HepG2 (cell line): ENCODE data around the gene TRAPPC12. TPM values are rescaled to one million over a fixed set of nuclear protein-coding genes. Genes with fewer than 3 reads are reported as not detected.

Experiments
- AGO1 ChIP-seq: fragments of 200-400 bp; formaldehyde crosslinking; IDR thresholded peaks from 2 replicates; pipeline ENCODE4 v1.6.1; 2017; ENCODE audit warnings: mild to moderate bottlenecking, low read depth, low read length, moderate library complexity; ENCODE audit not compliant: poor library complexity, severe bottlenecking
- CHCHD3 ChIP-seq: sonication (generic); formaldehyde crosslinking; IDR thresholded peaks from 2 replicates; pipeline ENCODE4 v1.8.0; 2022; ENCODE audit warnings: mild to moderate bottlenecking, missing genetic modification reagents, moderate library complexity
- FOSL2 ChIP-seq: sonication (generic); formaldehyde crosslinking; IDR thresholded peaks from 2 replicates; pipeline ENCODE4 v1.4.0; 2020; ENCODE audit warnings: missing genetic modification reagents
- GATAD1 ChIP-seq: IDR thresholded peaks from 2 replicates; pipeline ENCODE4 v1.6.1; 2016; ENCODE audit warnings: missing genetic modification reagents, missing compliant biosample characterization
- GATAD2A ChIP-seq: IDR thresholded peaks from 2 replicates; pipeline ENCODE4 v1.6.1; 2016
- HNRNPK ChIP-seq: fragments of 200-400 bp; formaldehyde crosslinking; IDR thresholded peaks from 2 replicates; pipeline ENCODE4 v1.6.1; 2018; ENCODE audit warnings: low read length, low read depth, moderate library complexity, mild to moderate bottlenecking; ENCODE audit not compliant: poor library complexity, severe bottlenecking
- ISL2 ChIP-seq: sonication (generic); formaldehyde crosslinking; IDR thresholded peaks from 2 replicates; pipeline ENCODE4 v1.5.0; 2020; ENCODE audit warnings: missing genetic modification reagents
- KDM4B ChIP-seq: sonication (generic); formaldehyde crosslinking; IDR thresholded peaks from 2 replicates; pipeline ENCODE4 v1.4.0; 2020; ENCODE audit warnings: missing genetic modification reagents
- MAFF ChIP-seq: IDR thresholded peaks from 2 replicates; pipeline ENCODE4 v1.6.1; 2011; ENCODE audit warnings: low read depth, low read length, improper control_type of control experiment
- MEIS2 ChIP-seq: sonication (generic); formaldehyde crosslinking; IDR thresholded peaks from 2 replicates; pipeline ENCODE4 v1.9.0; 2021; ENCODE audit warnings: mild to moderate bottlenecking, missing genetic modification reagents
- REXO4 ChIP-seq: sonication (generic); formaldehyde crosslinking; IDR thresholded peaks from 2 replicates; pipeline ENCODE4 v1.8.0; 2022; ENCODE audit warnings: missing genetic modification reagents, mild to moderate bottlenecking, borderline replicate concordance
- TP53 ChIP-seq: sonication (generic); formaldehyde crosslinking; conservative IDR thresholded peaks from 2 replicates; pipeline ENCODE4 v1.4.0; 2020; ENCODE audit warnings: missing genetic modification reagents
- ZFAT ChIP-seq: sonication (generic); formaldehyde crosslinking; conservative IDR thresholded peaks from 2 replicates; pipeline ENCODE4 v1.8.1; 2023; ENCODE audit warnings: missing genetic modification reagents, inconsistent platforms
- ZNF136 ChIP-seq: sonication (generic); formaldehyde crosslinking; IDR thresholded peaks from 2 replicates; pipeline ENCODE4 v1.8.1; 2022; ENCODE audit warnings: low read depth, mild to moderate bottlenecking, moderate library complexity, missing genetic modification reagents
- ZNF292 ChIP-seq: sonication (generic); formaldehyde crosslinking; IDR thresholded peaks from 2 replicates; pipeline ENCODE4 v1.8.1; 2022; ENCODE audit warnings: mild to moderate bottlenecking, low read depth, missing genetic modification reagents, borderline replicate concordance
- ZNF335 ChIP-seq: sonication (generic); formaldehyde crosslinking; IDR thresholded peaks from 2 replicates; pipeline ENCODE4 v1.4.0; 2020; ENCODE audit warnings: missing genetic modification reagents
- ZNF33B ChIP-seq: sonication (generic); formaldehyde crosslinking; IDR thresholded peaks from 2 replicates; pipeline ENCODE4 v1.5.1; 2020; ENCODE audit warnings: mild to moderate bottlenecking, missing genetic modification reagents
- ZNF569 ChIP-seq: sonication (generic); formaldehyde crosslinking; IDR thresholded peaks from 2 replicates; pipeline ENCODE4 v1.5.0; 2020; ENCODE audit warnings: mild to moderate bottlenecking, missing genetic modification reagents, moderate library complexity, borderline replicate concordance
- polyA plus RNA-seq, 8 experiments: library from polyadenylated mRNA; depleted of rRNA in 3 of 8; stranded (reverse) in 7 of 8; unstranded in 1 of 8; fragments of >200 nt; fragmentation: Illumina TruSeq in 4 of 8; extraction: Trizol in 4 of 8; gene quantifications; 2 replicates each; pipeline versions ENCODE4 v1.2.1 to v1.2.3, GENCODE V29; 2011 to 2016; ENCODE audit warnings: low read depth in 4 of 8, missing spikeins in 1 of 8, mixed read lengths in 1 of 8; ENCODE audit not compliant: insufficient read depth in 1 of 8
- total RNA-seq, 5 experiments: library from RNA; depleted of rRNA; stranded (reverse); fragments of >200 nt; fragmentation: Illumina TruSeq; extraction: Trizol; gene quantifications; 2 replicates each; pipeline ENCODE4 v1.2.3, GENCODE V29; 2016; ENCODE audit warnings: low read depth in 1 of 5
- TF ChIP-seq, protein P1 (sequence below): sonication (generic); formaldehyde crosslinking; IDR thresholded peaks from 2 replicates; pipeline ENCODE4 v1.9.0; 2021; ENCODE audit warnings: mild to moderate bottlenecking, missing genetic modification reagents
- TF ChIP-seq, protein P2 (sequence below): sonication (generic); formaldehyde crosslinking; IDR thresholded peaks from 2 replicates; pipeline ENCODE4 v1.8.1; 2023; ENCODE audit warnings: mild to moderate bottlenecking, missing genetic modification reagents
- TF ChIP-seq, protein P3 (sequence below): sonication (generic); formaldehyde crosslinking; IDR thresholded peaks from 2 replicates; pipeline ENCODE4 v1.4.0; 2020; ENCODE audit warnings: missing genetic modification reagents
- TF ChIP-seq, protein P4 (sequence below): sonication (generic); formaldehyde crosslinking; IDR thresholded peaks from 2 replicates; pipeline ENCODE4 v1.9.0; 2022; ENCODE audit warnings: missing genetic modification reagents, mild to moderate bottlenecking, borderline replicate concordance

TRAPPC12 gene
- total and polyA plus RNA-seq, 2 of the 13 experiments (the other 11 are each of a cell fraction or from before 2014, with no cell fraction given): 46.4 to 97.7 TPM

DNA sequence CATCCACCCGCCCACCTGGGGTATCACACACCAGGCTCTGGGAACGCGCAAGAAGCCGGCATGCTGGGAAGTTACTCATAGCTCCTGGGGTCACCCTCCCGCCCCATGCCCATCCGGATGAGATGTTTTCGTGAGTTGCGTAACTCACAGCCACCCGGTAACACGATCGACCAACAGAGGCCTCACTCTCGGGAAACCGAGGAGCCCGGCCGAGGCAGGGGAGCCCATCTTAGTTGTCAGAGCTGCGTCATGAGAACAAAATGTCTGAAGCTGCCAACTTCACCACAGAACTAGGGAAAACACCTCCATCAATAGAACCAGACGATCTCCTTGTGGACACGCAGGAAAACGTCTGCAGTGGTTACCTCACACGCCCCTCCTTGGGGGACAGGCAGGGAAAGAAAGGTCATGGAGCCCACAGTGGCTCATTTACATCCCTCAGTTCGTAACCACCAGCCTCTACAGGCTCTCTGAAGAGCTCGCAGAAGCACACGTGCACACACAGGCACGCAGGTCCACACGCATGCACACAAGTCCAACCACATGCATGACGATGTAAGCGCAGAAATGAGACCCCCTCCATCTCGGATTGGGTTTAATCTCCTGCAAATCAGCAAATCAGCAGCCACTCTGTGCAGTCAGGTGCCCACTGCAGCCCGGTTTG, 113.6 kb downstream of the TRAPPC12 start (continued):
- TF ChIP-seq, protein P1, sequence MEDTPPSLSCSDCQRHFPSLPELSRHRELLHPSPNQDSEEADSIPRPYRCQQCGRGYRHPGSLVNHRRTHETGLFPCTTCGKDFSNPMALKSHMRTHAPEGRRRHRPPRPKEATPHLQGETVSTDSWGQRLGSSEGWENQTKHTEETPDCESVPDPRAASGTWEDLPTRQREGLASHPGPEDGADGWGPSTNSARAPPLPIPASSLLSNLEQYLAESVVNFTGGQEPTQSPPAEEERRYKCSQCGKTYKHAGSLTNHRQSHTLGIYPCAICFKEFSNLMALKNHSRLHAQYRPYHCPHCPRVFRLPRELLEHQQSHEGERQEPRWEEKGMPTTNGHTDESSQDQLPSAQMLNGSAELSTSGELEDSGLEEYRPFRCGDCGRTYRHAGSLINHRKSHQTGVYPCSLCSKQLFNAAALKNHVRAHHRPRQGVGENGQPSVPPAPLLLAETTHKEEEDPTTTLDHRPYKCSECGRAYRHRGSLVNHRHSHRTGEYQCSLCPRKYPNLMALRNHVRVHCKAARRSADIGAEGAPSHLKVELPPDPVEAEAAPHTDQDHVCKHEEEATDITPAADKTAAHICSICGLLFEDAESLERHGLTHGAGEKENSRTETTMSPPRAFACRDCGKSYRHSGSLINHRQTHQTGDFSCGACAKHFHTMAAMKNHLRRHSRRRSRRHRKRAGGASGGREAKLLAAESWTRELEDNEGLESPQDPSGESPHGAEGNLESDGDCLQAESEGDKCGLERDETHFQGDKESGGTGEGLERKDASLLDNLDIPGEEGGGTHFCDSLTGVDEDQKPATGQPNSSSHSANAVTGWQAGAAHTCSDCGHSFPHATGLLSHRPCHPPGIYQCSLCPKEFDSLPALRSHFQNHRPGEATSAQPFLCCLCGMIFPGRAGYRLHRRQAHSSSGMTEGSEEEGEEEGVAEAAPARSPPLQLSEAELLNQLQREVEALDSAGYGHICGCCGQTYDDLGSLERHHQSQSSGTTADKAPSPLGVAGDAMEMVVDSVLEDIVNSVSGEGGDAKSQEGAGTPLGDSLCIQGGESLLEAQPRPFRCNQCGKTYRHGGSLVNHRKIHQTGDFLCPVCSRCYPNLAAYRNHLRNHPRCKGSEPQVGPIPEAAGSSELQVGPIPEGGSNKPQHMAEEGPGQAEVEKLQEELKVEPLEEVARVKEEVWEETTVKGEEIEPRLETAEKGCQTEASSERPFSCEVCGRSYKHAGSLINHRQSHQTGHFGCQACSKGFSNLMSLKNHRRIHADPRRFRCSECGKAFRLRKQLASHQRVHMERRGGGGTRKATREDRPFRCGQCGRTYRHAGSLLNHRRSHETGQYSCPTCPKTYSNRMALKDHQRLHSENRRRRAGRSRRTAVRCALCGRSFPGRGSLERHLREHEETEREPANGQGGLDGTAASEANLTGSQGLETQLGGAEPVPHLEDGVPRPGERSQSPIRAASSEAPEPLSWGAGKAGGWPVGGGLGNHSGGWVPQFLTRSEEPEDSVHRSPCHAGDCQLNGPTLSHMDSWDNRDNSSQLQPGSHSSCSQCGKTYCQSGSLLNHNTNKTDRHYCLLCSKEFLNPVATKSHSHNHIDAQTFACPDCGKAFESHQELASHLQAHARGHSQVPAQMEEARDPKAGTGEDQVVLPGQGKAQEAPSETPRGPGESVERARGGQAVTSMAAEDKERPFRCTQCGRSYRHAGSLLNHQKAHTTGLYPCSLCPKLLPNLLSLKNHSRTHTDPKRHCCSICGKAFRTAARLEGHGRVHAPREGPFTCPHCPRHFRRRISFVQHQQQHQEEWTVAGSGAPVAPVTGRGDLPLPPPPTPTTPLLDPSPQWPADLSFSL (CRISPR knock-in tag): no peak
- TF ChIP-seq HNRNPK (no peak), TP53 (CRISPR knock-in tag) (no peak), KDM4B (CRISPR knock-in tag) (no peak), AGO1 (no peak), ZNF335 (CRISPR knock-in tag) (no peak), MAFF (no peak), REXO4 (no peak), ZNF136 (CRISPR knock-in tag) (no peak), ZNF292 (CRISPR knock-in tag) (no peak), CHCHD3 (CRISPR knock-in tag) (peak; percentile 58; the same call in 1 of the 2 replicates), ISL2 (CRISPR knock-in tag) (peak; percentile 49; the same call in 1 of the 2 replicates), FOSL2 (peak; percentile 77), MEIS2 (CRISPR knock-in tag) (peak; percentile 68; the same call in 1 of the 2 replicates), ZFAT (no peak), GATAD2A (CRISPR knock-in tag) (peak; percentile 83), GATAD1 (CRISPR knock-in tag) (peak; percentile 65), ZNF33B (CRISPR knock-in tag) (no peak), ZNF569 (CRISPR knock-in tag) (no peak)
- TF ChIP-seq, protein P2, sequence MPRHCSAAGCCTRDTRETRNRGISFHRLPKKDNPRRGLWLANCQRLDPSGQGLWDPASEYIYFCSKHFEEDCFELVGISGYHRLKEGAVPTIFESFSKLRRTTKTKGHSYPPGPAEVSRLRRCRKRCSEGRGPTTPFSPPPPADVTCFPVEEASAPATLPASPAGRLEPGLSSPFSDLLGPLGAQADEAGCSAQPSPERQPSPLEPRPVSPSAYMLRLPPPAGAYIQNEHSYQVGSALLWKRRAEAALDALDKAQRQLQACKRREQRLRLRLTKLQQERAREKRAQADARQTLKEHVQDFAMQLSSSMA (CRISPR knock-in tag): no peak
- TF ChIP-seq, protein P3, sequence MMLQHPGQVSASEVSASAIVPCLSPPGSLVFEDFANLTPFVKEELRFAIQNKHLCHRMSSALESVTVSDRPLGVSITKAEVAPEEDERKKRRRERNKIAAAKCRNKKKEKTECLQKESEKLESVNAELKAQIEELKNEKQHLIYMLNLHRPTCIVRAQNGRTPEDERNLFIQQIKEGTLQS (CRISPR knock-in tag): no peak
- TF ChIP-seq, protein P4, sequence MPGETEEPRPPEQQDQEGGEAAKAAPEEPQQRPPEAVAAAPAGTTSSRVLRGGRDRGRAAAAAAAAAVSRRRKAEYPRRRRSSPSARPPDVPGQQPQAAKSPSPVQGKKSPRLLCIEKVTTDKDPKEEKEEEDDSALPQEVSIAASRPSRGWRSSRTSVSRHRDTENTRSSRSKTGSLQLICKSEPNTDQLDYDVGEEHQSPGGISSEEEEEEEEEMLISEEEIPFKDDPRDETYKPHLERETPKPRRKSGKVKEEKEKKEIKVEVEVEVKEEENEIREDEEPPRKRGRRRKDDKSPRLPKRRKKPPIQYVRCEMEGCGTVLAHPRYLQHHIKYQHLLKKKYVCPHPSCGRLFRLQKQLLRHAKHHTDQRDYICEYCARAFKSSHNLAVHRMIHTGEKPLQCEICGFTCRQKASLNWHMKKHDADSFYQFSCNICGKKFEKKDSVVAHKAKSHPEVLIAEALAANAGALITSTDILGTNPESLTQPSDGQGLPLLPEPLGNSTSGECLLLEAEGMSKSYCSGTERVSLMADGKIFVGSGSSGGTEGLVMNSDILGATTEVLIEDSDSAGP (CRISPR knock-in tag): no peak
